Inflammatory macrophage treated with lipopolysaccharide for 4 hours (primary cell): Measurements from ENCODE around the gene RANBP9.
A peak's percentile ranks its signal among the peaks of the same experiment; 100 is the strongest.

Experiments used
- DNase-seq: peaks from one replicate; pipeline ENCODE4 v3.0.0-alpha.2; 2020

RANBP9 gene

GRCh38 chr6:13711733-13712598, at the start of gene RANBP9:
Gene RANBP9 (minus strand): TSS chr6:13711835. CDS start chr6:13711505, 330 bp downstream.
- peak; percentile 82 for DNase-seq

- DNase-seq: peak; percentile 51
Measured at GRCh38 chr6:13760307-13761304, 49.0 kb upstream of the RANBP9 start.

GRCh38 chr6:13759025-13759424, 47.4 kb upstream of the RANBP9 start:
- DNase-seq: no peak

GRCh38 chr6:13754644-13755043, 43.0 kb upstream of the RANBP9 start:
- DNase-seq: no peak

- no peak for DNase-seq
Measured at GRCh38 chr6:13743736-13744127, 32.1 kb upstream of the RANBP9 start.

GRCh38 chr6:13742961-13743735, 31.5 kb upstream of the RANBP9 start:
- DNase-seq: no peak

- no peak for DNase-seq
Measured at GRCh38 chr6:13741365-13741764, 29.7 kb upstream of the RANBP9 start.

GRCh38 chr6:13735031-13735430, 23.4 kb upstream of the RANBP9 start:
- DNase-seq: no peak

- DNase-seq: no peak
Measured at GRCh38 chr6:13733178-13733887, 21.7 kb upstream of the RANBP9 start.

GRCh38 chr6:13730704-13731103, 19.1 kb upstream of the RANBP9 start:
- DNase-seq: no peak

- no peak for DNase-seq
Measured at GRCh38 chr6:13729891-13730290, 18.3 kb upstream of the RANBP9 start.

- DNase-seq: no peak
Measured at GRCh38 chr6:13725570-13725969, 13.9 kb upstream of the RANBP9 start.

GRCh38 chr6:13725052-13725451, 13.4 kb upstream of the RANBP9 start:
- no peak for DNase-seq

- no peak for DNase-seq
Measured at GRCh38 chr6:13724182-13724581, 12.5 kb upstream of the RANBP9 start.

GRCh38 chr6:13722880-13723279, 11.2 kb upstream of the RANBP9 start:
- DNase-seq: no peak

GRCh38 chr6:13718123-13718458, 6.5 kb upstream of the RANBP9 start:
- DNase-seq: no peak

- no peak for DNase-seq
Measured at GRCh38 chr6:13716955-13717295, 5.3 kb upstream of the RANBP9 start.

GRCh38 chr6:13716225-13716954, 4.8 kb upstream of the RANBP9 start:
- DNase-seq: no peak

GRCh38 chr6:13715444-13715883, 3.8 kb upstream of the RANBP9 start:
- peak; percentile 80 for DNase-seq

- DNase-seq: peak; percentile 79
Measured at GRCh38 chr6:13712599-13712898, 914 bp upstream of the RANBP9 start.

- peak; percentile 77 for DNase-seq
Measured at GRCh38 chr6:13711324-13711732, 307 bp downstream of the RANBP9 start.
